GM18861 (cell line): ENCODE data around the gene ZNF714.

Source experiments
- ATAC-seq: cut with Tn5 transposase; IDR thresholded peaks from one replicate; pipeline ENCODE4 v1.9.1; 2021; ENCODE audit not compliant: unreplicated experiment

The ZNF714 gene

GRCh38 chr19:21082011-21082975, at the start of gene ZNF714:
ZNF714 (plus strand) TSS chr19:21082203; CDS start chr19:21098269, 16,066 bp downstream.
- peak; percentile 99 for ATAC-seq

GRCh38 chr19:21045028-21045427, 37.0 kb upstream of the ZNF714 start:
- ATAC-seq: no peak

GRCh38 chr19:21046489-21046888, 35.5 kb upstream of the ZNF714 start:
- ATAC-seq: no peak

- no peak for ATAC-seq
These were observed 34.3 kb upstream of the ZNF714 start for GRCh38 chr19:21047716-21048115.

GRCh38 chr19:21052902-21053301, 29.1 kb upstream of the ZNF714 start:
- no peak for ATAC-seq

GRCh38 chr19:21065336-21065735, 16.7 kb upstream of the ZNF714 start:
- no peak for ATAC-seq

- no peak for ATAC-seq
These were observed 2.3 kb downstream of the ZNF714 start for GRCh38 chr19:21084343-21084742.

- ATAC-seq: no peak
These were observed 5.9 kb downstream of the ZNF714 start for GRCh38 chr19:21087871-21088270.

- no peak for ATAC-seq
These were observed 10.1 kb downstream of the ZNF714 start for GRCh38 chr19:21092109-21092508.

GRCh38 chr19:21094347-21095025, 12.5 kb downstream of the ZNF714 start:
- ATAC-seq: no peak

GRCh38 chr19:21098291-21098690, 16.3 kb downstream of the ZNF714 start:
- no peak for ATAC-seq

GRCh38 chr19:21101521-21102242, 19.7 kb downstream of the ZNF714 start:
- ATAC-seq: no peak

GRCh38 chr19:21109116-21109515, 27.1 kb downstream of the ZNF714 start:
- no peak for ATAC-seq

GRCh38 chr19:21110183-21110582, 28.2 kb downstream of the ZNF714 start:
- no peak for ATAC-seq

GRCh38 chr19:21115430-21115829, 33.4 kb downstream of the ZNF714 start:
- ATAC-seq: no peak

GRCh38 chr19:21117041-21117907, 35.3 kb downstream of the ZNF714 start:
- ATAC-seq: no peak

- ATAC-seq: no peak
These were observed 44.1 kb downstream of the ZNF714 start for GRCh38 chr19:21126078-21126477.

- ATAC-seq: no peak
These were observed 45.0 kb downstream of the ZNF714 start for GRCh38 chr19:21127001-21127400.

- no peak for ATAC-seq
These were observed 45.9 kb downstream of the ZNF714 start for GRCh38 chr19:21127898-21128297.

GRCh38 chr19:21128901-21129698, 47.1 kb downstream of the ZNF714 start:
- ATAC-seq: no peak
